HEK293 (cell line): ENCODE measurements around the gene MUSK.

Experiments used
- CTCF ChIA-PET: fragments of 350-600 bp; formaldehyde crosslinking; extraction: SDS; loops from one replicate; lab custom pipeline; 2021; ENCODE audit warnings: antibody characterized with exemption; lab: Yijun Ruan, JAX
- POLR2A ChIA-PET: fragments of 300-600 bp; formaldehyde crosslinking; extraction: SDS; loops from one replicate; lab custom pipeline; 2020; ENCODE audit warnings: antibody characterized with exemption, inconsistent platforms; lab: Yijun Ruan, JAX
- H3K27ac ChIP-seq: fragments of 200-500 bp; sonication (Bioruptor generic); 2 replicates; pipeline ENCODE4 v1.5.1; 2014; ENCODE audit warnings: low read depth, low read length, control low read depth, inconsistent platforms; ENCODE audit errors: extremely low read depth
- H3K36me3 ChIP-seq, 2 experiments: fragments of 200-500 bp in 1 of 2; sonication (Bioruptor generic) in 1 of 2; 1 replicate in 1 of 2; 2 replicates in 1 of 2; pipeline ENCODE4 v1.5.1; 2014 to 2017; ENCODE audit warnings: inconsistent platforms in 2 of 2, low read length in 2 of 2; ENCODE audit not compliant: control insufficient read depth in 2 of 2, insufficient read depth in 1 of 2
- H3K4me1 ChIP-seq: fragments of 200-500 bp; sonication (Bioruptor generic); 2 replicates; pipeline ENCODE4 v1.5.1; 2014; ENCODE audit warnings: mild to moderate bottlenecking, low read length, inconsistent platforms; ENCODE audit not compliant: control insufficient read depth, insufficient read depth
- H3K4me3 ChIP-seq: 2 replicates; pipeline ENCODE4 v1.5.1; 2011; ENCODE audit warnings: low read depth, mild to moderate bottlenecking, control low read depth, low read length, moderate library complexity
- H3K9me3 ChIP-seq: fragments of 200-500 bp; sonication (Bioruptor generic); 2 replicates; pipeline ENCODE4 v1.5.1; 2014; ENCODE audit warnings: low read depth, low read length, inconsistent platforms; ENCODE audit not compliant: control insufficient read depth, insufficient read depth
- GLI2 ChIP-seq: fragments of 450-650 bp; formaldehyde crosslinking; IDR thresholded peaks from 2 replicates; pipeline ENCODE4; 2017; ENCODE audit warnings: missing biosample characterization, missing genetic modification characterization, low read depth, borderline replicate concordance
- MYNN ChIP-seq: fragments of 450-650 bp; formaldehyde crosslinking; IDR thresholded peaks from 2 replicates; pipeline ENCODE4 v1.5.1; 2016; ENCODE audit warnings: missing biosample characterization, missing genetic modification characterization, borderline replicate concordance
- PRDM1 ChIP-seq: fragments of 450-650 bp; formaldehyde crosslinking; IDR thresholded peaks from 2 replicates; pipeline ENCODE4; 2016; ENCODE audit warnings: missing biosample characterization, missing genetic modification characterization
- SP2 ChIP-seq: fragments of 450-650 bp; formaldehyde crosslinking; IDR thresholded peaks from 2 replicates; pipeline ENCODE4 v1.5.1; 2016; ENCODE audit warnings: missing biosample characterization, missing genetic modification characterization
- WT1 ChIP-seq: fragments of 450-650 bp; formaldehyde crosslinking; IDR thresholded peaks from 2 replicates; pipeline ENCODE4 v1.5.1; 2016; ENCODE audit warnings: missing biosample characterization, missing genetic modification characterization
- ZNF112 ChIP-seq: fragments of 450-650 bp; formaldehyde crosslinking; IDR thresholded peaks from 2 replicates; pipeline ENCODE4 v1.5.0; 2017; ENCODE audit warnings: missing biosample characterization, missing genetic modification characterization
- ZNF138 ChIP-seq: fragments of 450-650 bp; formaldehyde crosslinking; IDR thresholded peaks from 2 replicates; pipeline ENCODE4 v1.5.1; 2016; ENCODE audit warnings: missing biosample characterization, missing genetic modification characterization, borderline replicate concordance
- ZNF184 ChIP-seq: fragments of 450-650 bp; IDR thresholded peaks from 2 replicates; pipeline ENCODE4 v1.5.1; 2018; ENCODE audit warnings: missing biosample characterization, mild to moderate bottlenecking, missing genetic modification characterization
- ZNF214 ChIP-seq: fragments of 450-650 bp; formaldehyde crosslinking; IDR thresholded peaks from 2 replicates; pipeline ENCODE4 v1.5.1; 2017; ENCODE audit warnings: missing biosample characterization, mild to moderate bottlenecking, missing genetic modification characterization, borderline replicate concordance
- ZNF280C ChIP-seq: fragments of 450-650 bp; formaldehyde crosslinking; IDR thresholded peaks from 2 replicates; pipeline ENCODE4 v1.5.1; 2016; ENCODE audit warnings: missing biosample characterization, missing genetic modification characterization
- ZNF280D ChIP-seq: fragments of 450-650 bp; formaldehyde crosslinking; IDR thresholded peaks from 2 replicates; pipeline ENCODE4 v1.5.1; 2016; ENCODE audit warnings: missing biosample characterization, missing genetic modification characterization
- ZNF292 ChIP-seq: fragments of 450-650 bp; formaldehyde crosslinking; IDR thresholded peaks from 2 replicates; pipeline ENCODE4 v1.5.1; 2016; ENCODE audit warnings: low read depth, missing biosample characterization, missing genetic modification characterization, borderline replicate concordance
- ZNF335 ChIP-seq: fragments of 450-650 bp; formaldehyde crosslinking; conservative IDR thresholded peaks from 2 replicates; pipeline ENCODE4 v1.5.1; 2016; ENCODE audit warnings: missing biosample characterization, missing genetic modification characterization
- ZNF391 ChIP-seq: fragments of 450-650 bp; formaldehyde crosslinking; IDR thresholded peaks from 2 replicates; pipeline ENCODE4 v1.5.1; 2016; ENCODE audit warnings: low read depth, missing biosample characterization, missing genetic modification characterization, borderline replicate concordance
- ZNF398 ChIP-seq: fragments of 450-650 bp; formaldehyde crosslinking; IDR thresholded peaks from 2 replicates; pipeline ENCODE4 v1.5.1; 2017; ENCODE audit warnings: missing biosample characterization, missing genetic modification characterization
- ZNF416 ChIP-seq: fragments of 450-650 bp; formaldehyde crosslinking; IDR thresholded peaks from 2 replicates; pipeline ENCODE4 v1.5.1; 2016; ENCODE audit warnings: missing biosample characterization, missing genetic modification characterization
- ZNF692 ChIP-seq: fragments of 450-650 bp; formaldehyde crosslinking; IDR thresholded peaks from 2 replicates; pipeline ENCODE4 v1.5.1; 2016; ENCODE audit warnings: missing biosample characterization, missing genetic modification characterization
- ZNF776 ChIP-seq: fragments of 450-650 bp; formaldehyde crosslinking; IDR thresholded peaks from 2 replicates; pipeline ENCODE4 v1.5.0; 2017; ENCODE audit warnings: missing biosample characterization, missing genetic modification characterization, borderline replicate concordance
- ZNF777 ChIP-seq: fragments of 450-650 bp; formaldehyde crosslinking; IDR thresholded peaks from 2 replicates; pipeline ENCODE4 v1.5.1; 2017; ENCODE audit warnings: missing biosample characterization, missing genetic modification characterization, borderline replicate concordance
- TF ChIP-seq, protein P1 (sequence below): fragments of 450-650 bp; formaldehyde crosslinking; IDR thresholded peaks from 2 replicates; pipeline ENCODE4 v1.5.1; 2016; ENCODE audit warnings: missing biosample characterization, missing genetic modification characterization, borderline replicate concordance

MUSK gene

DNA sequence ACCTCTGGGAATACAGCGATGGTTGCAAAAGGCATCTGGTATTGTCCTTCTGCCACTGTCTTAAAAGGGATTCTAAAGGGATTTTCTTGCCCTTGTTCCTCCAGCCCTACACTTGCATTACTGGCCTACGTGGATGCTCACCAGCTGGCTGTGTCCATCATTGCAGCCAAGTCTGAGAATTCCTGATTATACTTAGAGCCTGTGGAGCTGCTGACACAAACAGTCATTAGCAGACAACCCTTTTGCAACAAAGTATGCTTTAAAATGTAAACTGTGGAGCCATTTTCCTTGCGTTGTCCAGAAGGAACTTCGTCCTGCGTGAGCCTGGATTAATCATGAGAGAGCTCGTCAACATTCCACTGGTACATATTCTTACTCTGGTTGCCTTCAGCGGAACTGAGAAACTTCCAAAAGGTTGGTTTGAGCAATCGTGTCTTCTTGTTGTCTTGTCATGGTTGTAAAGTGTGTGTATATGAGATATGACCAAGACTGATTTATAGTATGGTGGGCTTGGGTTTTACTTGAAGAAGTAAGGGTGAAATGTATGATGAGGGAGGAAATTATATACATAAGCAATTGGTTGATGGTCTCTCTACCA, at the start of gene MUSK (continued):
- TF ChIP-seq ZNF391 (tag by site-specific recombination): no peak
- TF ChIP-seq, all 188 proteins: peak for 0

DNA sequence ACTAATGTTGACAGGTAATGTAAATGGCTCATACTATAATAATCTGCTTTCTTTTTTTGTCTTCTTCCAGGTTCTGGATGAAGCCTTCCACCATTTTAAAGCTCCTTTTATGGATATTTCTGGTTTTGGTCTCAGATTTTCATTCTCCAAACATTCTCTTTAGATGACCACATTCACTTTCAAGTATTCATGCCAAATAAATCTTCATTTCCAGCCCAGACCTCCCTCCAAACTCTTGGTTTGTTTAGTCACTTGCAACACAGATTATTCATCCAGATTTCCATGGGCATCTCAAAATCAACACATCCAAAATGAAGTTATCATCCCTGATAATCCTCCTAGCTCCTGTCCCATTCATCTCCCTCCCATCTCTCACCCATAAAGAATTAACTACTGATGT, 48.8 kb upstream of the MUSK start:
- CTCF ChIA-PET: interaction anchor here (0.6 to 1.6 kb wide), 8 partner anchors 14 to 473 kb away, joined by 3 to 5 read pairs (median 4); no protein-coding TSS in a partner anchor

DNA sequence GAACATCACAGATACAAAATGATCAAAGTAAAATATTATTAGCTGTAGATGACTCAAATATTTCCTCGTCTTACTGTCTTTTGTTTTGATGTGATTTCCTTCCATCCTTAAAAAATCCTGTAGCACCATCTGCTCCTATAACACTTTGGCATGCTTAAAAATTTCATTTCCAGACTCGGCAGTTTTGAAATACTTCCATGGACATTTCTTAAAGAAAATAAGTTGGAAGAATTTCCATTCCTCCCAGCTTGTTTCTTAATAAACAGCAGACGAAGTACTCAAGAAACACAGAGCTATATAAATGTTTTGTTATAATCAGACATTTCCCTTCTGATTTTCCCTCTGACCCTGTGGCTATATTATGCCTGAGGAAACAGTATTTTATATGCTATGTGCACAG, 47.9 kb upstream of the MUSK start:
- H3K4me1 ChIP-seq: no peaks in the 10 kb centered on the region
- POLR2A ChIA-PET: no interaction called here
- no peaks in the 10 kb centered on the region for H3K36me3 ChIP-seq
- H3K9me3 ChIP-seq: no peaks in the 10 kb centered on the region
- H3K4me3 ChIP-seq: no peak overlapping the region
- CTCF ChIA-PET: interaction anchor here (0.6 to 1.3 kb wide), 3 partner anchors 193 to 1100 kb away, joined by 3 to 5 read pairs (median 4); no protein-coding TSS in a partner anchor
- no peak overlapping the region for H3K27ac ChIP-seq
- no peak for TF ChIP-seq ZNF776 (tag by site-specific recombination)
- no peak for TF ChIP-seq ZNF280D
- no peak for TF ChIP-seq PRDM1 (tag by site-specific recombination)
- no peak for TF ChIP-seq ZNF112
- TF ChIP-seq MYNN: no peak
- TF ChIP-seq ZNF184 (tag by site-specific recombination): no peak
- TF ChIP-seq ZNF138 (tag by site-specific recombination): no peak
- TF ChIP-seq ZNF777 (tag by site-specific recombination): no peak
- no peak for TF ChIP-seq ZNF280C (tag by site-specific recombination)
- TF ChIP-seq ZNF398: no peak
- no peak for TF ChIP-seq GLI2
- no peak for TF ChIP-seq WT1
- no peak for TF ChIP-seq ZNF292 (tag by site-specific recombination)
- no peak for TF ChIP-seq ZNF214 (tag by site-specific recombination)
- TF ChIP-seq ZNF416 (tag by site-specific recombination): no peak

More for the DNA sequence above, 48.8 kb upstream of the MUSK start:
- Histone ChIP-seq H3K4me3 (no peak overlapping the region), H3K36me3 (no peaks in the 10 kb centered on the region), H3K4me1 (no peaks in the 10 kb centered on the region), H3K27ac (no peak overlapping the region), H3K9me3 (no peaks in the 10 kb centered on the region)
- POLR2A ChIA-PET: no interaction called here
- TF ChIP-seq ZNF692 (tag by site-specific recombination): no peak
- TF ChIP-seq SP2: no peak
- TF ChIP-seq, protein P1, sequence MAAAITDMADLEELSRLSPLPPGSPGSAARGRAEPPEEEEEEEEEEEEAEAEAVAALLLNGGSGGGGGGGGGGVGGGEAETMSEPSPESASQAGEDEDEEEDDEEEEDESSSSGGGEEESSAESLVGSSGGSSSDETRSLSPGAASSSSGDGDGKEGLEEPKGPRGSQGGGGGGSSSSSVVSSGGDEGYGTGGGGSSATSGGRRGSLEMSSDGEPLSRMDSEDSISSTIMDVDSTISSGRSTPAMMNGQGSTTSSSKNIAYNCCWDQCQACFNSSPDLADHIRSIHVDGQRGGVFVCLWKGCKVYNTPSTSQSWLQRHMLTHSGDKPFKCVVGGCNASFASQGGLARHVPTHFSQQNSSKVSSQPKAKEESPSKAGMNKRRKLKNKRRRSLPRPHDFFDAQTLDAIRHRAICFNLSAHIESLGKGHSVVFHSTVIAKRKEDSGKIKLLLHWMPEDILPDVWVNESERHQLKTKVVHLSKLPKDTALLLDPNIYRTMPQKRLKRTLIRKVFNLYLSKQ (tag by site-specific recombination): no peak
- TF ChIP-seq ZNF335 (tag by site-specific recombination): no peak
